K562 (cell line): ENCODE results near the gene APPBP2. TPM values are rescaled to one million over a fixed set of nuclear protein-coding genes. Genes with fewer than 3 reads are reported as not detected.

Experiments
- ATAC-seq: fragments of 200-7000 bp; cut with Tn5 transposase; 3 replicates; pipeline ENCODE4 v1.9.1; 2020; ENCODE audit warnings: moderate library complexity
- BruUV-seq: library from RNA; stranded (reverse); fragments of 400-500 nt; replicated peaks from 2 replicates; lab custom pipeline; 2021; lab: Mats Ljungman, UMichigan
- CTCF ChIA-PET: fragments of 300-600 bp; formaldehyde crosslinking; extraction: SDS; loops from one replicate; lab custom pipeline; 2021; ENCODE audit warnings: low intra/inter-chr PET ratio; lab: Yijun Ruan, JAX
- POLR2A ChIA-PET: fragments of 300-600, 350-650 bp; sonication (Branson Sonifier 250); formaldehyde crosslinking; extraction: SDS; loops from one replicate; lab custom pipeline; 2021; ENCODE audit warnings: antibody characterized with exemption, inconsistent platforms; lab: Yijun Ruan, JAX
- DNase-seq, 4 experiments: peaks; one replicate each; pipeline versions ENCODE4 v3.0.0 to v3.0.0-alpha.2; 2011 to 2018; ENCODE audit warnings: low spot score in 3 of 4, mixed read lengths in 3 of 4; ENCODE audit errors: extremely low read depth in 1 of 4
- FAIRE-seq: peaks from 2 replicates; lab custom pipeline; 2011; peaks lifted over from hg19 to GRCh38; lab: Jason Lieb, UNC
- H2AFZ ChIP-seq: 2 replicates; pipeline ENCODE4 v1.6.0; 2011; ENCODE audit warnings: low read depth, low read length, control low read depth, inconsistent platforms
- H3K27ac ChIP-seq: fragments of 200-600 bp; 3 replicates; pipeline ENCODE4 v1.8.0; 2011; ENCODE audit warnings: low read depth, mild to moderate bottlenecking, control low read depth, inconsistent platforms, low read length, moderate library complexity, mixed read lengths; ENCODE audit errors: extremely low read depth
- H3K27me3 ChIP-seq, 2 experiments: fragments of 300-600 bp in 1 of 2; 2 replicates in 1 of 2; 3 replicates in 1 of 2; pipeline versions ENCODE4 v1.6.0 to v1.8.0; 2011; ENCODE audit warnings: inconsistent platforms in 2 of 2, low read length in 2 of 2, mild to moderate bottlenecking in 1 of 2, mixed read lengths in 1 of 2, moderate library complexity in 1 of 2; ENCODE audit not compliant: control insufficient read depth in 2 of 2, insufficient read depth in 2 of 2
- H3K36me3 ChIP-seq: fragments of 300-600 bp; 3 replicates; pipeline ENCODE4 v1.8.0; 2011; ENCODE audit warnings: mild to moderate bottlenecking, low read length, inconsistent platforms; ENCODE audit not compliant: control insufficient read depth, insufficient read depth
- H3K4me1 ChIP-seq, 2 experiments: fragments of 200-600 bp in 1 of 2; replicated peaks in 1 of 2; 2 replicates in 1 of 2; 3 replicates in 1 of 2; pipeline versions ENCODE4 v1.5.1 to v1.8.0; 2011; ENCODE audit warnings: inconsistent platforms in 2 of 2, low read length in 2 of 2, mild to moderate bottlenecking in 1 of 2, mixed read lengths in 1 of 2, moderate library complexity in 1 of 2; ENCODE audit not compliant: control insufficient read depth in 2 of 2, insufficient read depth in 2 of 2
- H3K4me2 ChIP-seq: 2 replicates; pipeline ENCODE4 v1.6.1; 2011; ENCODE audit warnings: low read length, control low read depth, inconsistent platforms, mixed read lengths; ENCODE audit not compliant: insufficient read depth
- H3K4me3 ChIP-seq: fragments of 200-600 bp; sonication (generic), shearing (Covaris generic); 2 replicates; pipeline ENCODE4 v1.5.1; 2016; ENCODE audit warnings: control low read depth, inconsistent platforms
- H3K79me2 ChIP-seq: fragments of 200-600 bp; 3 replicates; pipeline ENCODE4 v1.8.0; 2011; ENCODE audit warnings: low read length, inconsistent platforms; ENCODE audit not compliant: control insufficient read depth, insufficient read depth
- H3K9ac ChIP-seq, 2 experiments: 2 replicates each; pipeline versions ENCODE4 v1.6.0 to v1.6.1; 2011; ENCODE audit warnings: low read depth in 2 of 2, low read length in 2 of 2, control low read depth in 1 of 2, inconsistent platforms in 1 of 2, mild to moderate bottlenecking in 1 of 2, mixed read lengths in 1 of 2; ENCODE audit not compliant: insufficient read depth in 1 of 2
- H3K9me1 ChIP-seq: one replicate; pipeline ENCODE4 v1.6.0; 2011; ENCODE audit warnings: inconsistent platforms, mild to moderate bottlenecking, low read length, moderate library complexity; ENCODE audit not compliant: control insufficient read depth, insufficient read depth
- H3K9me3 ChIP-seq: replicated peaks from 2 replicates; pipeline ENCODE4 v1.5.1; 2011; ENCODE audit warnings: low read depth, low read length, inconsistent platforms; ENCODE audit not compliant: control insufficient read depth, insufficient read depth
- H4K20me1 ChIP-seq: replicated peaks from 2 replicates; pipeline ENCODE4 v1.6.1; 2011; ENCODE audit warnings: low read length, inconsistent platforms, mixed read lengths; ENCODE audit not compliant: control insufficient read depth, insufficient read depth
- BRF1 ChIP-seq: IDR thresholded peaks from 3 replicates; pipeline ENCODE4 v1.6.1; 2011; ENCODE audit warnings: borderline replicate concordance, mild to moderate bottlenecking; ENCODE audit not compliant: insufficient read length; ENCODE audit errors: extremely low read depth
- CEBPB ChIP-seq: fragments of 450-650 bp; IDR thresholded peaks from 2 replicates; pipeline ENCODE4 v1.6.1; 2016; ENCODE audit warnings: missing genetic modification characterization, missing compliant biosample characterization
- CEBPG ChIP-seq, 3 experiments: fragments of 200-800 bp in 1 of 3; sonication (Bioruptor generic) in 1 of 3; sonication (generic) in 1 of 3; formaldehyde crosslinking in 1 of 3; IDR thresholded peaks in 2 of 3; conservative IDR thresholded peaks in 1 of 3; 2 replicates each; pipeline versions ENCODE4 v1.6.1 to v1.8.0; 2016 to 2022; ENCODE audit warnings: missing compliant biosample characterization in 2 of 3, missing genetic modification characterization in 2 of 3, mild to moderate bottlenecking in 1 of 3, missing genetic modification reagents in 1 of 3
- HOMEZ ChIP-seq: fragments of 250-450 bp; sonication (Bioruptor Pico); IDR thresholded peaks from 2 replicates; pipeline ENCODE4 v1.4.0; 2020; ENCODE audit warnings: mild to moderate bottlenecking, moderate library complexity
- MCM3 ChIP-seq: fragments of 450-650 bp; IDR thresholded peaks from 2 replicates; pipeline ENCODE4 v1.6.1; 2016
- PURB ChIP-seq: sonication (generic); formaldehyde crosslinking; IDR thresholded peaks from 2 replicates; pipeline ENCODE4 v1.9.0; 2021; ENCODE audit warnings: low read depth, mild to moderate bottlenecking, missing genetic modification reagents
- WGBS: fragments of 100-300 bp; shearing (Covaris generic); methylation state at CpG from one replicate; pipeline ENCODE4 v1.1.6; 2016; ENCODE audit warnings: low coverage, mixed read lengths; ENCODE audit not compliant: insufficient coverage; ENCODE audit errors: missing lambda C conversion rate; 5-methylcytosine and 5-hydroxymethylcytosine counted together
- in situ Hi-C: fragments of 300-500 bp; cut with MboI; formaldehyde crosslinking; loops from 4 replicates; pipeline ENCODE4 v1.15.0; 2018; ENCODE audit warnings: inconsistent platforms, mixed read lengths
- intact Hi-C: fragments of 100-400 bp; cut with micrococcal nuclease; formaldehyde crosslinking; loops from 2 replicates; pipeline ENCODE4 v1.14.2; 2022
- polyA plus RNA-seq, 8 experiments: library from polyadenylated mRNA; depleted of rRNA in 4 of 8; stranded (reverse) in 5 of 8; unstranded in 3 of 8; fragments of >200 nt; fragmentation: Nextera tagmentation in 2 of 8; fragmentation: Illumina TruSeq in 1 of 8; extraction: Ambion mirVana in 2 of 8; extraction: Trizol in 1 of 8; gene quantifications; 2 replicates each; pipeline versions ENCODE4 v1.2.1 to v1.2.3, GENCODE V29; 2011 to 2014; ENCODE audit warnings: inconsistent platforms in 1 of 8, missing spikeins in 1 of 8
- total RNA-seq, 7 experiments: library from RNA; depleted of rRNA in 6 of 7; stranded (reverse); fragments of >200 nt in 6 of 7; fragmentation: Illumina TruSeq in 2 of 7; extraction: Trizol in 2 of 7; gene quantifications; 2 replicates each; pipeline versions ENCODE4 v1.2.1 to v1.2.3, GENCODE V29; 2011 to 2021; ENCODE audit warnings: low replicate concordance in 1 of 7

The APPBP2 gene
- total and polyA plus RNA-seq, 9 of the 15 experiments (the other 6 are each of a cell fraction or from before 2014, with no cell fraction given): 2.7 to 16.8 (median 6.9) TPM

GRCh38 chr17:60443713-60444112, 82.3 kb downstream of the APPBP2 start:
- peak; percentile 32; the same call in 1 of the 2 replicates for TF ChIP-seq CEBPB
- no peak for TF ChIP-seq CEBPG (CRISPR knock-in tag; IDR thresholded peaks at IDR 0.05)
- TF ChIP-seq CEBPG (tag; conservative IDR thresholded peaks at IDR 0.05 in 1 of 2, IDR thresholded peaks at IDR 0.05 in 1 of 2): 0 out of 4 replicates have a peak, but pooled peaks of 1 of the 2 experiments have one; percentile 40
- TF ChIP-seq MCM3: no peak
- no peak for TF ChIP-seq BRF1
- no peak for TF ChIP-seq HOMEZ (CRISPR knock-in tag)
- no peak for TF ChIP-seq PURB (CRISPR knock-in tag)
- 72% methylated on average over 6 of the region's 6 CpGs for WGBS
- Histone ChIP-seq H3K9me3 (no peaks in the 10 kb centered on the region), H3K9me1 (no peaks in the 10 kb centered on the region), H3K4me2 (no peak overlapping the region), H3K27me3 (no peaks in the 10 kb centered on the region), H2AFZ (no peak overlapping the region), H4K20me1 (no peaks in the 10 kb centered on the region), H3K4me1 (no peaks in the 10 kb centered on the region), H3K9ac (no peak overlapping the region), H3K79me2 (no peaks in the 10 kb centered on the region), H3K27ac (no peak overlapping the region), H3K4me3 (no peak overlapping the region), H3K36me3 (peaks cover 10% of the 10 kb centered on the region; the same call in 1 of the 3 replicates)
- CTCF ChIA-PET: no interaction called here
- FAIRE-seq: no peak
- ATAC-seq: no peak
- in situ Hi-C loops (no loop called here), intact Hi-C loops (no loop called here)
- BruUV-seq: no TSS peak
- POLR2A ChIA-PET: interaction anchor here (0.6 kb wide), 1 partner anchor 280 kb away, joined by 3 read pairs; no protein-coding TSS in a partner anchor
- no peak for DNase-seq
